ENCODE results near the gene ERCC6L2. TPM values are rescaled to one million over a fixed set of nuclear protein-coding genes. Genes with fewer than 3 reads are reported as not detected.

The ERCC6L2 gene
- polyA plus RNA-seq, 1 of the 3 experiments (the other 2 are of a cell fraction): 10.0 TPM

DNA sequence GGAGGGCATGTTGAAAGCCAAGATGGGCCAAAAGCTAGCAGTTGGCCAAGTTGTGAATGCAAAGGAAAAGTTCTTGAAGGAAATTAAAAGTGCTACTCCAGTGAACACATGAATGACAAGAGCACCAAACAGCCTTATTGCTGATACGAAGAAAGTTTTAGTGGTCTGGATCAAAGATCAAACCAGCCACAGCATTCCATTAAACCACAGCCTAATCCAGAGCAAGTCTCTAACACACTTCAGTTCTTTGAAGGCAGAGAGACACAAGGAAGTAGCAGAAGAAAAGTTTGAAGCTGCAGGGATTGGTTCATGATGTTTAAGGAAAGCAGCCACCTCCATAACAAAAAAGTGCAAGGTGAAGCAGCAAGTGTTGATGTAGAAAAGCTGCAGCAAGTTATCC, 71.6 kb downstream of the ERCC6L2 start:
- peaks cover 53 to 85% of the 10 kb centered on the region in 2 experiments for H3K36me3 ChIP-seq (replicated peaks in 1 of 2; ENCODE audit: control insufficient read depth in 1 of 2, insufficient read depth in 2 of 2, low read length in 1 of 2)
- no peaks in the 10 kb centered on the region for H4K20me1 ChIP-seq (ENCODE audit: insufficient read depth)
- H3K4me3 ChIP-seq (ENCODE audit: low read depth in 2 of 2, low read length in 1 of 2): no peak overlapping the region; a peak in 1 of 4 replicates
- no peak overlapping the region for H2AFZ ChIP-seq (ENCODE audit: low read depth)
- H3K4me2 ChIP-seq: no peak overlapping the region
- no peaks in the 10 kb centered on the region for H3K4me1 ChIP-seq (ENCODE audit: control insufficient read depth in 1 of 2, insufficient read depth in 2 of 2, low read depth in 1 of 2, low read length in 1 of 2)
- no peaks in the 10 kb centered on the region for H3K9me2 ChIP-seq
- H3K27me3 ChIP-seq (ENCODE audit: insufficient read depth): no peaks in the 10 kb centered on the region
- DNase-seq: no peak
- H3K27ac ChIP-seq (ENCODE audit: low read depth in 2 of 2, low read length in 1 of 2): no peak overlapping the region
- CTCF ChIA-PET: interaction anchor here (1.6 kb wide), 1 partner anchor 270 kb away, joined by 4 read pairs; no protein-coding TSS in a partner anchor
- H3F3A ChIP-seq (replicated peaks; ENCODE audit: insufficient read depth): no peaks in the 10 kb centered on the region
- no peak overlapping the region for H3K9ac ChIP-seq
- POLR2A ChIA-PET: no interaction called here
- H3K79me2 ChIP-seq (ENCODE audit: insufficient read depth): no peaks in the 10 kb centered on the region
- 100% methylated on average over 1 of the region's 1 CpG for WGBS (ENCODE audit: low lambda C conversion rate)
- no peaks in the 10 kb centered on the region; the same call in none of the 2 replicates for H3K9me3 ChIP-seq
- TF ChIP-seq, protein P1, sequence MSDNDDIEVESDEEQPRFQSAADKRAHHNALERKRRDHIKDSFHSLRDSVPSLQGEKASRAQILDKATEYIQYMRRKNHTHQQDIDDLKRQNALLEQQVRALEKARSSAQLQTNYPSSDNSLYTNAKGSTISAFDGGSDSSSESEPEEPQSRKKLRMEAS (IDR thresholded peaks at IDR 0.05; ENCODE audit: low read depth): no peak
- TF ChIP-seq RCOR1 (IDR thresholded peaks at IDR 0.05; ENCODE audit: low read length): no peak
- no peak for TF ChIP-seq EP300 (IDR thresholded peaks at IDR 0.05; ENCODE audit: borderline replicate concordance in 1 of 2, low read depth in 1 of 2, low read length in 1 of 2)

DNA sequence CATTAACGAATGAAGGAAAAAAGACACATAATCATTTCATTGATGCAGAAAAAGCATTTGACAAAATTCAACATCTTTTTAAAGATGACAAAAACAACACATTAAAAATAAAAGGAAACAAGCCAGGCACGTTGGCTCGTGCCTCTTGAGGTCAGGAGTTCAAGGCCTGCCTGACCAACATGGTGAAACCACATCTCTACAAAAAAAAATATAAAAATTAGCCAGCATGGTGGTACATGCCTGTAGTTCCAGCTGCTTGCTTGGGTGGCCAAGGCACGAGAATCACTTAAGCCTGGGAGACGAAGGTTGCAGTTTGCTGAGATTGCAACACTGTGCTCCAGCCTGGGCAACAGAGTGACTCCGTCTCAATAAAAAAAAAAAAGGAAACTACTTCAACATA, 77.0 kb downstream of the ERCC6L2 start:
- no peaks in the 10 kb centered on the region; the same call in 1 of the 2 replicates for H3K9me3 ChIP-seq
- H4K20me1 ChIP-seq (ENCODE audit: insufficient read depth): no peaks in the 10 kb centered on the region
- CTCF ChIA-PET: interaction anchor here (1.0 kb wide), 1 partner anchor 575 kb away, joined by 3 read pairs; no protein-coding TSS in a partner anchor
- no peaks in the 10 kb centered on the region for H3K27me3 ChIP-seq (ENCODE audit: insufficient read depth)
- H3K4me2 ChIP-seq: no peak overlapping the region
- H3K79me2 ChIP-seq (ENCODE audit: insufficient read depth): no peaks in the 10 kb centered on the region
- H3K9ac ChIP-seq: no peak overlapping the region
- H3K36me3 ChIP-seq (replicated peaks in 1 of 2; ENCODE audit: control insufficient read depth in 1 of 2, insufficient read depth in 2 of 2, low read length in 1 of 2): peaks cover 42 to 66% of the 10 kb centered on the region in 2 experiments
- POLR2A ChIA-PET: no interaction called here
- no peaks in the 10 kb centered on the region for H3K9me2 ChIP-seq
- H3K27ac ChIP-seq (ENCODE audit: low read depth in 2 of 2, low read length in 1 of 2): no peak overlapping the region
- H3K4me1 ChIP-seq (ENCODE audit: control insufficient read depth in 1 of 2, insufficient read depth in 2 of 2, low read depth in 1 of 2, low read length in 1 of 2): no peaks in the 10 kb centered on the region
- H2AFZ ChIP-seq (ENCODE audit: low read depth): no peak overlapping the region
- 99% methylated on average over 6 of the region's 6 CpGs for WGBS (ENCODE audit: low lambda C conversion rate)
- no peak for DNase-seq
- H3F3A ChIP-seq (replicated peaks; ENCODE audit: insufficient read depth): no peaks in the 10 kb centered on the region
- no peak overlapping the region for H3K4me3 ChIP-seq (ENCODE audit: low read depth in 2 of 2, low read length in 1 of 2)
- TF ChIP-seq TEAD4 (IDR thresholded peaks at IDR 0.05; ENCODE audit: borderline replicate concordance, insufficient read depth) (no peak), TAF1 (IDR thresholded peaks at IDR 0.05; ENCODE audit: borderline replicate concordance, low read depth, low read length) (no peak), RCOR1 (IDR thresholded peaks at IDR 0.05; ENCODE audit: low read length) (no peak), NRF1 (IDR thresholded peaks at IDR 0.05; ENCODE audit: low read depth, low read length) (no peak), POLR2AphosphoS5 (IDR thresholded peaks at IDR 0.05; ENCODE audit: low read depth, low read length) (no peak), EP300 (IDR thresholded peaks at IDR 0.05; ENCODE audit: borderline replicate concordance in 1 of 2, low read depth in 1 of 2, low read length in 1 of 2) (no peak), JUND (IDR thresholded peaks at IDR 0.05) (no peak), GATA2 (CRISPR knock-in tag; IDR thresholded peaks at IDR 0.05) (no peak), CHD2 (IDR thresholded peaks at IDR 0.05; ENCODE audit: low read length, partially characterized antibody) (no peak), ELF1 (IDR thresholded peaks at IDR 0.05) (no peak), MXI1 (IDR thresholded peaks at IDR 0.05; ENCODE audit: low read depth, low read length) (no peak), SIN3A (IDR thresholded peaks at IDR 0.05; ENCODE audit: borderline replicate concordance, low read depth, low read length) (no peak), NFIC (IDR thresholded peaks at IDR 0.05; ENCODE audit: borderline replicate concordance) (no peak)
- TF ChIP-seq, protein P1 (IDR thresholded peaks at IDR 0.05; ENCODE audit: low read depth): no peak
- TF ChIP-seq, protein P2, sequence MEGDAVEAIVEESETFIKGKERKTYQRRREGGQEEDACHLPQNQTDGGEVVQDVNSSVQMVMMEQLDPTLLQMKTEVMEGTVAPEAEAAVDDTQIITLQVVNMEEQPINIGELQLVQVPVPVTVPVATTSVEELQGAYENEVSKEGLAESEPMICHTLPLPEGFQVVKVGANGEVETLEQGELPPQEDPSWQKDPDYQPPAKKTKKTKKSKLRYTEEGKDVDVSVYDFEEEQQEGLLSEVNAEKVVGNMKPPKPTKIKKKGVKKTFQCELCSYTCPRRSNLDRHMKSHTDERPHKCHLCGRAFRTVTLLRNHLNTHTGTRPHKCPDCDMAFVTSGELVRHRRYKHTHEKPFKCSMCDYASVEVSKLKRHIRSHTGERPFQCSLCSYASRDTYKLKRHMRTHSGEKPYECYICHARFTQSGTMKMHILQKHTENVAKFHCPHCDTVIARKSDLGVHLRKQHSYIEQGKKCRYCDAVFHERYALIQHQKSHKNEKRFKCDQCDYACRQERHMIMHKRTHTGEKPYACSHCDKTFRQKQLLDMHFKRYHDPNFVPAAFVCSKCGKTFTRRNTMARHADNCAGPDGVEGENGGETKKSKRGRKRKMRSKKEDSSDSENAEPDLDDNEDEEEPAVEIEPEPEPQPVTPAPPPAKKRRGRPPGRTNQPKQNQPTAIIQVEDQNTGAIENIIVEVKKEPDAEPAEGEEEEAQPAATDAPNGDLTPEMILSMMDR (IDR thresholded peaks at IDR 0.05): no peak
- TF ChIP-seq, protein P3, sequence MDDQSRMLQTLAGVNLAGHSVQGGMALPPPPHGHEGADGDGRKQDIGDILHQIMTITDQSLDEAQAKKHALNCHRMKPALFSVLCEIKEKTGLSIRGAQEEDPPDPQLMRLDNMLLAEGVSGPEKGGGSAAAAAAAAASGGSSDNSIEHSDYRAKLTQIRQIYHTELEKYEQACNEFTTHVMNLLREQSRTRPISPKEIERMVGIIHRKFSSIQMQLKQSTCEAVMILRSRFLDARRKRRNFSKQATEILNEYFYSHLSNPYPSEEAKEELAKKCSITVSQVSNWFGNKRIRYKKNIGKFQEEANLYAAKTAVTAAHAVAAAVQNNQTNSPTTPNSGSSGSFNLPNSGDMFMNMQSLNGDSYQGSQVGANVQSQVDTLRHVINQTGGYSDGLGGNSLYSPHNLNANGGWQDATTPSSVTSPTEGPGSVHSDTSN (IDR thresholded peaks at IDR 0.05): no peak
- TF ChIP-seq, protein P4, sequence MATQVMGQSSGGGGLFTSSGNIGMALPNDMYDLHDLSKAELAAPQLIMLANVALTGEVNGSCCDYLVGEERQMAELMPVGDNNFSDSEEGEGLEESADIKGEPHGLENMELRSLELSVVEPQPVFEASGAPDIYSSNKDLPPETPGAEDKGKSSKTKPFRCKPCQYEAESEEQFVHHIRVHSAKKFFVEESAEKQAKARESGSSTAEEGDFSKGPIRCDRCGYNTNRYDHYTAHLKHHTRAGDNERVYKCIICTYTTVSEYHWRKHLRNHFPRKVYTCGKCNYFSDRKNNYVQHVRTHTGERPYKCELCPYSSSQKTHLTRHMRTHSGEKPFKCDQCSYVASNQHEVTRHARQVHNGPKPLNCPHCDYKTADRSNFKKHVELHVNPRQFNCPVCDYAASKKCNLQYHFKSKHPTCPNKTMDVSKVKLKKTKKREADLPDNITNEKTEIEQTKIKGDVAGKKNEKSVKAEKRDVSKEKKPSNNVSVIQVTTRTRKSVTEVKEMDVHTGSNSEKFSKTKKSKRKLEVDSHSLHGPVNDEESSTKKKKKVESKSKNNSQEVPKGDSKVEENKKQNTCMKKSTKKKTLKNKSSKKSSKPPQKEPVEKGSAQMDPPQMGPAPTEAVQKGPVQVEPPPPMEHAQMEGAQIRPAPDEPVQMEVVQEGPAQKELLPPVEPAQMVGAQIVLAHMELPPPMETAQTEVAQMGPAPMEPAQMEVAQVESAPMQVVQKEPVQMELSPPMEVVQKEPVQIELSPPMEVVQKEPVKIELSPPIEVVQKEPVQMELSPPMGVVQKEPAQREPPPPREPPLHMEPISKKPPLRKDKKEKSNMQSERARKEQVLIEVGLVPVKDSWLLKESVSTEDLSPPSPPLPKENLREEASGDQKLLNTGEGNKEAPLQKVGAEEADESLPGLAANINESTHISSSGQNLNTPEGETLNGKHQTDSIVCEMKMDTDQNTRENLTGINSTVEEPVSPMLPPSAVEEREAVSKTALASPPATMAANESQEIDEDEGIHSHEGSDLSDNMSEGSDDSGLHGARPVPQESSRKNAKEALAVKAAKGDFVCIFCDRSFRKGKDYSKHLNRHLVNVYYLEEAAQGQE (IDR thresholded peaks at IDR 0.05; ENCODE audit: low read depth, low read length): no peak
- TF ChIP-seq, protein P5, sequence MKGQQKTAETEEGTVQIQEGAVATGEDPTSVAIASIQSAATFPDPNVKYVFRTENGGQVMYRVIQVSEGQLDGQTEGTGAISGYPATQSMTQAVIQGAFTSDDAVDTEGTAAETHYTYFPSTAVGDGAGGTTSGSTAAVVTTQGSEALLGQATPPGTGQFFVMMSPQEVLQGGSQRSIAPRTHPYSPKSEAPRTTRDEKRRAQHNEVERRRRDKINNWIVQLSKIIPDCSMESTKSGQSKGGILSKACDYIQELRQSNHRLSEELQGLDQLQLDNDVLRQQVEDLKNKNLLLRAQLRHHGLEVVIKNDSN (IDR thresholded peaks at IDR 0.05; ENCODE audit: borderline replicate concordance, low read depth): no peak

Measured in SK-N-SH (cell line).